Osteoblast (primary cell): Measurements from ENCODE around the gene TIMM9. TPM values are rescaled to one million over a fixed set of nuclear protein-coding genes. Genes with fewer than 3 reads are reported as not detected.
"Not testable (repeated sequence)": the region's sequence is repeated elsewhere in the genome, so short reads cannot be mapped to it uniquely, and the experiment has no call there.

Experiments used
- DNase-seq: peaks from one replicate; pipeline ENCODE4 v3.0.0; 2011; ENCODE audit warnings: low spot score, mixed read lengths; ENCODE audit not compliant: insufficient read length; ENCODE audit errors: missing footprints
- H2AFZ ChIP-seq: 2 replicates; pipeline ENCODE4 v1.6.0; 2011; ENCODE audit warnings: mild to moderate bottlenecking, low read length
- H3K27ac ChIP-seq: 2 replicates; pipeline ENCODE4 v1.5.1; 2011; ENCODE audit warnings: mild to moderate bottlenecking, low read depth, low read length, moderate library complexity
- H3K27me3 ChIP-seq: 2 replicates; pipeline ENCODE4 v1.6.0; 2012; ENCODE audit warnings: mild to moderate bottlenecking, control low read depth, inconsistent platforms, low read length, moderate library complexity; ENCODE audit not compliant: insufficient read depth
- H3K36me3 ChIP-seq: 2 replicates; pipeline ENCODE4 v1.5.1; 2011; ENCODE audit warnings: mild to moderate bottlenecking, low read length, control low read depth, moderate library complexity; ENCODE audit not compliant: insufficient read depth
- H3K4me1 ChIP-seq: 2 replicates; pipeline ENCODE4 v1.5.1; 2011; ENCODE audit warnings: mild to moderate bottlenecking, low read length, control low read depth, moderate library complexity; ENCODE audit not compliant: insufficient read depth
- H3K4me2 ChIP-seq: 2 replicates; pipeline ENCODE4 v1.6.0; 2011; ENCODE audit warnings: mild to moderate bottlenecking, low read length; ENCODE audit not compliant: insufficient read depth
- H3K4me3 ChIP-seq: fragments of 200-600 bp; sonication (generic); 3 replicates; pipeline ENCODE4 v1.5.1; 2012; ENCODE audit warnings: mild to moderate bottlenecking, low read length, inconsistent platforms; ENCODE audit not compliant: insufficient read depth
- H3K79me2 ChIP-seq: 2 replicates; pipeline ENCODE4 v1.6.0; 2012; ENCODE audit warnings: mild to moderate bottlenecking, low read length, control low read depth, inconsistent platforms; ENCODE audit not compliant: insufficient read depth
- H3K9me3 ChIP-seq: 2 replicates; pipeline ENCODE4 v1.5.1; 2011; ENCODE audit warnings: low read depth, low read length, control low read depth
- H4K20me1 ChIP-seq: 2 replicates; pipeline ENCODE4 v1.6.0; 2012; ENCODE audit warnings: mild to moderate bottlenecking, low read length, control low read depth; ENCODE audit not compliant: insufficient read depth
- small RNA-seq: library from RNA; depleted of rRNA; stranded (forward); fragments of <200 nt; gene quantifications from one replicate; pipeline ENCODE3, GENCODE V24; 2012
- total RNA-seq: library from RNA; depleted of rRNA; stranded (reverse); fragments of >200 nt; gene quantifications from 2 replicates; pipeline ENCODE4 v1.2.3, GENCODE V29; 2012
- TF ChIP-seq, protein P1 (sequence below): IDR thresholded peaks from 2 replicates; pipeline ENCODE4 v1.5.1; 2011; ENCODE audit warnings: mild to moderate bottlenecking, low read depth, low read length, moderate library complexity; ENCODE audit errors: extremely low read depth

The TIMM9 gene
- total RNA-seq, 1 donor, result 18.1 TPM

DNA sequence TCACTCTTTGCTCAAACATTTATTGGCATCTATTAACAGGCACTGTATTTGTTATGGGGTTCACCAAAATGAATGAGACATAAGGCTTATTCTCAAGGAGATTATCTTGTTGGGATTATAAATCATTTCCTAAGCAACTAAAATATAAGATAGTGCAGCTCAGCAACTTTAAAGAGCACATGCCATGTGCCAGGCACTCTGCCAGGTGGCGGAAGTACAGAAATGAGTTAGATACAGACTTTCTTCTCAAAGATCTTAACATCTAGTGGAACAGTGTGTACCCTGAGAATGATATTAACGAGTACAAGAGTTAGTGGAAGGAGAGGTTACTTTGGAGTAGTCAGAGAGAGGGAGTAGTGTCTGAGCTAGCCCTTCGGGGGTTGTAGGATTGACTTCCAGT lies 60.0 kb downstream of the TIMM9 start:
- Histone ChIP-seq H4K20me1 (no peaks in the 10 kb centered on the region), H3K27ac (no peak overlapping the region), H3K27me3 (no peaks in the 10 kb centered on the region), H3K9me3 (no peaks in the 10 kb centered on the region), H3K79me2 (no peaks in the 10 kb centered on the region), H3K4me1 (peaks cover 5% of the 10 kb centered on the region), H2AFZ (no peak overlapping the region), H3K4me3 (no peak overlapping the region), H3K36me3 (peaks cover 38% of the 10 kb centered on the region), H3K4me2 (no peak overlapping the region)
- no peak for DNase-seq
- TF ChIP-seq, protein P1, sequence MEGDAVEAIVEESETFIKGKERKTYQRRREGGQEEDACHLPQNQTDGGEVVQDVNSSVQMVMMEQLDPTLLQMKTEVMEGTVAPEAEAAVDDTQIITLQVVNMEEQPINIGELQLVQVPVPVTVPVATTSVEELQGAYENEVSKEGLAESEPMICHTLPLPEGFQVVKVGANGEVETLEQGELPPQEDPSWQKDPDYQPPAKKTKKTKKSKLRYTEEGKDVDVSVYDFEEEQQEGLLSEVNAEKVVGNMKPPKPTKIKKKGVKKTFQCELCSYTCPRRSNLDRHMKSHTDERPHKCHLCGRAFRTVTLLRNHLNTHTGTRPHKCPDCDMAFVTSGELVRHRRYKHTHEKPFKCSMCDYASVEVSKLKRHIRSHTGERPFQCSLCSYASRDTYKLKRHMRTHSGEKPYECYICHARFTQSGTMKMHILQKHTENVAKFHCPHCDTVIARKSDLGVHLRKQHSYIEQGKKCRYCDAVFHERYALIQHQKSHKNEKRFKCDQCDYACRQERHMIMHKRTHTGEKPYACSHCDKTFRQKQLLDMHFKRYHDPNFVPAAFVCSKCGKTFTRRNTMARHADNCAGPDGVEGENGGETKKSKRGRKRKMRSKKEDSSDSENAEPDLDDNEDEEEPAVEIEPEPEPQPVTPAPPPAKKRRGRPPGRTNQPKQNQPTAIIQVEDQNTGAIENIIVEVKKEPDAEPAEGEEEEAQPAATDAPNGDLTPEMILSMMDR, result no peak

DNA sequence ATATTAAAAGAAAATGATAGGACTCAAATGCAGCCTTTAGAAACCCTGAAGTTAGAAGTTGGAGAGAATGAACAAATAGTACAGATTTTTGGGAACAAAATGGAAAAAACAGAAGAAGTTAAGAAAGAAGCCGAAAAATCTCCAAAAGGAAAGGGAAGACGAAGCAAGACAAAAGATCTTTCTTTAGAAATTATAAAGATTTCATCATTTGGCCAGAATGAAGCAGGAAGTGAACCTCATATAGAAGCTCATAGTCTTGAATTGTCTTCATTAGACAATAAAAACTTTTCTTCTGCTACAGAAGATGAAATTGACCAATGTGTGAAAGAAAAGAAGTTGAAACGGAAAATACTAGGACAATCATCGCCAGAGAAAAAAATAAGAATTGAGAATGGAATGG lies 63.0 kb downstream of the TIMM9 start:
- Histone ChIP-seq H3K27me3 (no peaks in the 10 kb centered on the region), H3K36me3 (peaks cover 36% of the 10 kb centered on the region), H3K9me3 (no peaks in the 10 kb centered on the region), H3K4me2 (no peak overlapping the region), H3K4me3 (no peak overlapping the region), H4K20me1 (no peaks in the 10 kb centered on the region), H2AFZ (no peak overlapping the region), H3K27ac (no peak overlapping the region), H3K79me2 (no peaks in the 10 kb centered on the region), H3K4me1 (peaks cover 5% of the 10 kb centered on the region)
- TF ChIP-seq, protein P1, result no peak
- DNase-seq, result no peak

DNA sequence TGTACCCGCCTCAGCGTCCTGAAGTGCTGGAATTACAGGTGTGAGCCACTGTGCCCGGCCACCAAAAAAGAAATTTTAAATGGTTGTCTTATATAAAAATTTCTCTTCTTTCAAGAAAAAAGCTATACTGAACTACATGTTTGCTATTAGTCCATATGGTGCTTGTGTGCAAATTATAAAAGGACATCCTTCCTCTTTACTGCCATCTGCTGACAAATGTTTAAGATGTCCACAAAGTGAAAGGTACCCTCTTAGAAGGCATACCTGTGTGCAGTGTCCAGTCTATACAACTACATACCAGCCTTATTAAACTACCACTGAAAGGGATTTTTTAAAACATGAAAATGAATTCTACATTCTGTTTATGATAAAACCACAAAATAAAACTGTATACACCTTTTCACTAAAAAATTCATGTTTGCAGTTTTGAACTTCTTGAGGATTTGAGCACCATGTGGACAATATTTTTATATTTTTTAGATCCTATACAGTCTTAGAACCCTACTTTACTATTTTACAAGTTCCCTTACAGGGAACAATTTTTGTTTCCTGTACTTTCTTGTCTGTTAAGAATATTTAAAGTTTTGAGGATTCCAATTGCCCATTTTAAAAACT lies 64.4 kb downstream of the TIMM9 start:
- Histone ChIP-seq H2AFZ (no peak overlapping the region), H3K4me1 (no peaks in the 10 kb centered on the region), H3K27ac (no peak overlapping the region), H3K27me3 (no peaks in the 10 kb centered on the region), H4K20me1 (no peaks in the 10 kb centered on the region), H3K36me3 (peaks cover 38% of the 10 kb centered on the region), H3K79me2 (no peaks in the 10 kb centered on the region), H3K9me3 (no peaks in the 10 kb centered on the region), H3K4me3 (no peak overlapping the region), H3K4me2 (no peak overlapping the region)
- DNase-seq, result peak; percentile 25
- TF ChIP-seq, protein P1, result peak; percentile 32

DNA sequence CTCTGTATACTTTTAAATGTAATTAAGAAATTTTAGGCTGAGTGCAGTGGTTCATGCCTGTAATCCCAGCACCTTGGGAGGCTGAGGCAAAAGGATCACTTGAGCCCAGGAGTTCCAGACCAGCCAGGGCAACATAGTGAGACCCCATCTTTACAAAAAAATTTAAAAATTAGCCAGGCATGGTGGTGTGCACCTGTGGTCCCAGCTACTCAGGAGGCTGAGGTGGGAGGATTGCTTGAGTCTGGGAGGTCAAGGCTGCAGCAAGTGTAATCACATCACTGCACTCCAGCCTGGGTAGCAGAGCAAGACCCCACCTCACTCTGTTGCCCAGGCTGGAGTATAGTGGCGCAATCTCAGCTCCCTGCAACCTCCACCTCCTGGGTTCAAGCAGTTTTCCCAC lies 65.1 kb downstream of the TIMM9 start:
- H3K4me3 ChIP-seq, H3K4me2 ChIP-seq, H2AFZ ChIP-seq, H3K9me3 ChIP-seq, DNase-seq, H3K4me1 ChIP-seq, H3K27ac ChIP-seq, H3K27me3 ChIP-seq, H3K79me2 ChIP-seq, H4K20me1 ChIP-seq: not testable (repeated sequence)
- H3K36me3 ChIP-seq, result peaks cover 37% of the 10 kb centered on the region

Small RNA genes lying within 50 kb of the gene (small RNA-seq; reads per million reads assigned to genes)
- not detected for gene HSBP1P1
- gene RF00019, result not detected

Other genes starting within 250 kb of the TIMM9 start
- gene ACTR10, start 227.4 kb downstream of the TIMM9 start, total RNA-seq, result 63.0 and 71.9 TPM in 2 replicates
- 76.7 and 83.1 TPM in 2 replicates for gene PSMA3, start 182.7 kb downstream of the TIMM9 start, total RNA-seq
- gene ARID4A, start 129.0 kb downstream of the TIMM9 start, total RNA-seq, result 14.4 and 14.5 TPM in 2 replicates
- gene TOMM20L, start 31.6 kb downstream of the TIMM9 start, total RNA-seq, result not detected in 2 replicates
- 17.7 and 19.7 TPM in 2 replicates for gene KIAA0586, start 188 bp upstream of the TIMM9 start, total RNA-seq
- gene DACT1, start 210.4 kb upstream of the TIMM9 start, total RNA-seq, result 74.8 and 75.6 TPM in 2 replicates